K562 (cell line): Measurements from ENCODE around the gene MBNL2. TPM values are rescaled to one million over a fixed set of nuclear protein-coding genes. Genes with fewer than 3 reads are reported as not detected.

ENCODE experiments used
- FOXP4 ChIP-seq: sonication (generic); formaldehyde crosslinking; IDR thresholded peaks from 2 replicates; pipeline ENCODE4 v1.8.0; 2022; ENCODE audit warnings: mild to moderate bottlenecking, missing genetic modification reagents, borderline replicate concordance
- KLF6 ChIP-seq: fragments of 250-450 bp; sonication (Bioruptor Pico); IDR thresholded peaks from 2 replicates; pipeline ENCODE4 v1.4.0; 2020; ENCODE audit warnings: mild to moderate bottlenecking, moderate library complexity, borderline replicate concordance
- MTA2 ChIP-seq: fragments of 450-650 bp; IDR thresholded peaks from 2 replicates; pipeline ENCODE4 v1.6.1; 2016; ENCODE audit warnings: low read depth
- OTX1 ChIP-seq: fragments of 450-650 bp; formaldehyde crosslinking; IDR thresholded peaks from 2 replicates; pipeline ENCODE4 v1.4.0; 2022; ENCODE audit warnings: mild to moderate bottlenecking
- PHF21A ChIP-seq: fragments of 450-650 bp; IDR thresholded peaks from 2 replicates; pipeline ENCODE4 v1.6.1; 2017; ENCODE audit warnings: low read depth, borderline replicate concordance
- RAD51 ChIP-seq: fragments of 450-650 bp; IDR thresholded peaks from 2 replicates; pipeline ENCODE4 v1.7.1; 2016; ENCODE audit warnings: low read depth, mild to moderate bottlenecking, borderline replicate concordance
- RERE ChIP-seq: sonication (generic); formaldehyde crosslinking; IDR thresholded peaks from 2 replicates; pipeline ENCODE4 v1.8.0; 2023; ENCODE audit warnings: missing genetic modification reagents, mild to moderate bottlenecking, borderline replicate concordance
- SP1 ChIP-seq: sonication (generic); formaldehyde crosslinking; IDR thresholded peaks from 2 replicates; pipeline ENCODE4 v1.8.1; 2022; ENCODE audit warnings: mild to moderate bottlenecking, missing genetic modification reagents
- TEAD4 ChIP-seq, 2 experiments: sonication (generic) in 1 of 2; formaldehyde crosslinking in 1 of 2; IDR thresholded peaks; 2 replicates each; pipeline versions ENCODE4 v1.6.1 to v1.8.0; 2012 to 2022; ENCODE audit warnings: borderline replicate concordance in 1 of 2, inconsistent platforms in 1 of 2, low read length in 1 of 2, mild to moderate bottlenecking in 1 of 2, missing genetic modification reagents in 1 of 2
- ZNF175 ChIP-seq: fragments of 200-800 bp; sonication (Bioruptor generic); IDR thresholded peaks from 2 replicates; pipeline ENCODE4 v1.6.1; 2016; ENCODE audit warnings: low read depth, mild to moderate bottlenecking, missing genetic modification characterization, missing compliant biosample characterization
- ZNF316 ChIP-seq: fragments of 450-650 bp; IDR thresholded peaks from 2 replicates; pipeline ENCODE4 v1.6.1; 2016
- ZNF407 ChIP-seq: fragments of 450-650 bp; IDR thresholded peaks from 2 replicates; pipeline ENCODE4 v1.6.1; 2016; ENCODE audit warnings: low read depth
- polyA plus RNA-seq, 8 experiments: library from polyadenylated mRNA; depleted of rRNA in 4 of 8; stranded (reverse) in 5 of 8; unstranded in 3 of 8; fragments of >200 nt; fragmentation: Nextera tagmentation in 2 of 8; fragmentation: Illumina TruSeq in 1 of 8; extraction: Ambion mirVana in 2 of 8; extraction: Trizol in 1 of 8; gene quantifications; 2 replicates each; pipeline versions ENCODE4 v1.2.1 to v1.2.3, GENCODE V29; 2011 to 2014; ENCODE audit warnings: inconsistent platforms in 1 of 8, missing spikeins in 1 of 8
- total RNA-seq, 7 experiments: library from RNA; depleted of rRNA in 6 of 7; stranded (reverse); fragments of >200 nt in 6 of 7; fragmentation: Illumina TruSeq in 2 of 7; extraction: Trizol in 2 of 7; gene quantifications; 2 replicates each; pipeline versions ENCODE4 v1.2.1 to v1.2.3, GENCODE V29; 2011 to 2021; ENCODE audit warnings: low replicate concordance in 1 of 7

The MBNL2 gene
- total and polyA plus RNA-seq, 9 of the 15 experiments (the other 6 are each of a cell fraction or from before 2014, with no cell fraction given) = 7.0 to 24.8 (median 13.8) TPM

GRCh38 chr13:97256343-97256783, 34.2 kb downstream of the MBNL2 start (continued):
- TF ChIP-seq KLF6 (CRISPR knock-in tag) (no peak; the same call in 1 of the 2 replicates), SP1 (no peak), ZNF316 (0 out of 2 replicates have a peak, but pooled peaks have one; percentile 19), OTX1 (CRISPR knock-in tag) (no peak), TEAD4 (IDR thresholded peaks at IDR 0.05; ENCODE audit: low read length) (peak; percentile 73), TEAD4 (CRISPR knock-in tag; IDR thresholded peaks at IDR 0.05; ENCODE audit: borderline replicate concordance) (no peak), RERE (CRISPR knock-in tag) (no peak), MTA2 (no peak), RAD51 (peak; percentile 45; the same call in 1 of the 2 replicates), ZNF175 (CRISPR knock-in tag) (no peak), ZNF407 (no peak), PHF21A (no peak), FOXP4 (CRISPR knock-in tag) (no peak)
